ENCODE results near the gene MILR1.

Gene MILR1

GRCh38 chr17:64503821-64504768, 55.2 kb downstream of the MILR1 start:
- peak in 2 of 6 experiments; percentile 50 to 52 for DNase-seq

- no peak for DNase-seq
These were observed 55.9 kb downstream of the MILR1 start for GRCh38 chr17:64504769-64505339.

GRCh38 chr17:64505340-64506200, 56.7 kb downstream of the MILR1 start:
- peak; percentile 71 to 93 (median 86) for DNase-seq

- peak; percentile 100 for DNase-seq
These were observed 57.3 kb downstream of the MILR1 start, which contains the start of gene DDX5 for GRCh38 chr17:64506201-64506575. DDX5 (minus strand) TSS chr17:64506289; CDS start chr17:64506119, 170 bp downstream.

GRCh38 chr17:64506576-64507412, 57.9 kb downstream of the MILR1 start, which contains the start of gene CEP95:
CEP95 (plus strand) TSS chr17:64506977; CDS start chr17:64507098, 121 bp downstream.
- peak; percentile 72 to 100 (median 94) for DNase-seq

GRCh38 chr17:64507413-64507782, 58.5 kb downstream of the MILR1 start:
- DNase-seq, result peak in 5 of 6 experiments; percentile 13 to 80 (median 58)

- DNase-seq, result no peak
These were observed 59.8 kb downstream of the MILR1 start for GRCh38 chr17:64508683-64509082.

- no peak for DNase-seq
These were observed 60.3 kb downstream of the MILR1 start for GRCh38 chr17:64509179-64509578.

- no peak for DNase-seq
These were observed 66.5 kb downstream of the MILR1 start for GRCh38 chr17:64515419-64515818.

- DNase-seq, result no peak
These were observed 66.9 kb downstream of the MILR1 start for GRCh38 chr17:64515829-64516228.

Measured in stimulated activated naive CD4-positive, alpha-beta T cell (primary cell).